ENCODE data around the gene HNRNPUL1.
"Not testable (repeated sequence)": the region's sequence is repeated elsewhere in the genome, so short reads cannot be mapped to it uniquely, and the experiment has no call there.

Gene HNRNPUL1

DNA sequence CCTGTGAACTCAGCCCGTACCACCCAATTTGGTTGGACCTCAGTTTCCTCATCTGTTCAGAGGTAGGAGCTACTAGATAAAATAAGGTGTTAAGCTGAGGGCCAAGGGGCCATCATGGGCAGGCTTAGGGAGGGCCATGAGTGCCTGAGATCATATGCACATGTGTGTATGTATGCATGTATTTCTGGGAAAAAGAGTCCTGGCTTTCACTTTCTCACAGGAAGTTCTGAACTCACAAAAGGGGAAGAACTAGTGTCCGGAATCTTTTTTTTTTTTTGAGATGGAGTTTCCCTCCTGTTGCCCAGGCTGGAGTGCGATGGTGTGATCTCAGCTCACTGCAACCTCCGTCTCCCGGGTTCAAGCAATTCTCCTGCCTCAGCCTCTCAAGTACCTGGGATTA, 70.6 kb downstream of the HNRNPUL1 start:
- peak overlapping the region; percentile 71 to 98 for H3K27ac Mint-ChIP-seq
- peaks cover 100% of the 10 kb centered on the region for H3K36me3 Mint-ChIP-seq (ENCODE audit: insufficient read depth)
- H3K4me1 Mint-ChIP-seq (ENCODE audit: low read depth in 2 of 2) = peaks cover 26 to 39% of the 10 kb centered on the region in 2 donors
- no peaks in the 10 kb centered on the region for H3K27me3 Mint-ChIP-seq
- no peaks in the 10 kb centered on the region for H3K9me3 Mint-ChIP-seq
- H3K4me3 Mint-ChIP-seq = peak overlapping the region in 1 of 2 donors; percentile 6
- ATAC-seq (replicated peaks) = no peak
- DNase-seq = no peak

DNA sequence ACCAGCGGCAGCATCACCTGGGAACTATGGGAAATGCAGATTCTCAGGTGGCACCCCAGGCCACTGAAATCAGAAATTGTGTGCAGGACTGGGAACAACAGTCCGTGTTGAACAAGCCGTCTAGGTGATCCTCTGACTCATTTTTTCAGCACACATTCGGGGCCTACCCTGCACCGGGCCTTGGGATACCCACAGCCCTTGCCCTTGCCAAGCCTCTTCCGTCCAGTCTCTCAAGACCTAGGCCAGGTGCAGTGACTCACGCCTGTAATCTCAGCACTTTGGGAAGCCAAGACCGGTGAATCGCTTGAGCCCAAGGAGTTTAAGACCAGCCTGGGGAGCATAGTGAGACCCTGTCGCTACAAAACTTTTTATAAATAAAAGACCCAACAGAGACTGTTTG, 71.3 kb downstream of the HNRNPUL1 start:
- Mint-ChIP-seq H3K4me3 (no peak overlapping the region), H3K4me1 (ENCODE audit: low read depth in 2 of 2) (peaks cover 27 to 37% of the 10 kb centered on the region in 2 donors), H3K27ac (peak overlapping the region in 1 of 2 donors; percentile 98), H3K9me3 (no peaks in the 10 kb centered on the region), H3K36me3 (ENCODE audit: insufficient read depth) (peaks cover 100% of the 10 kb centered on the region), H3K27me3 (no peaks in the 10 kb centered on the region)
- DNase-seq = no peak
- ATAC-seq (replicated peaks) = no peak

DNA sequence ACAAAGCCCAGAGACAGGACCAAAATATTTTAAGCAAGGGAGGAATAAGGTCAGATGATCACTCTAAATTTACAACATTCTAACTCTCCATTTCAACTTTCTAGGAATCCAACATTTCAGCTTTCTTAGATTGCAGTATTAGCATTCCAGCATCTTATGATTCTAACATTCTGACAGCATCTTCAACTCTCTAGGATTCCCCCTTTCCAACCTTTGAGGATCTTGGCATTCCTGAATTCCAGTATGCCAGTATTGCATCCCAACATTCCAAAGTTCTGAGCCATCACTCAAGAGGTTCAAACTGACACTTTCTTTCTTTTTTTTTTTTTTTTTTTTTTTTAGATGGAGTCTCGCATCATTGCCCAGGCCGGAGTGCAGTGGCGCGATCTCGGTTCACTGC, 75.8 kb downstream of the HNRNPUL1 start:
- peak overlapping the region in 1 of 2 donors; percentile 23 for H3K4me3 Mint-ChIP-seq
- no peak for DNase-seq
- H3K9me3 Mint-ChIP-seq = no peaks in the 10 kb centered on the region
- peaks cover 42% of the 10 kb centered on the region in 2 donors for H3K4me1 Mint-ChIP-seq (ENCODE audit: low read depth in 2 of 2)
- H3K36me3 Mint-ChIP-seq (ENCODE audit: insufficient read depth) = peaks cover 100% of the 10 kb centered on the region
- H3K27ac Mint-ChIP-seq = peak overlapping the region in 1 of 2 donors; percentile 92
- H3K27me3 Mint-ChIP-seq = no peaks in the 10 kb centered on the region
- ATAC-seq (replicated peaks) = no peak

DNA sequence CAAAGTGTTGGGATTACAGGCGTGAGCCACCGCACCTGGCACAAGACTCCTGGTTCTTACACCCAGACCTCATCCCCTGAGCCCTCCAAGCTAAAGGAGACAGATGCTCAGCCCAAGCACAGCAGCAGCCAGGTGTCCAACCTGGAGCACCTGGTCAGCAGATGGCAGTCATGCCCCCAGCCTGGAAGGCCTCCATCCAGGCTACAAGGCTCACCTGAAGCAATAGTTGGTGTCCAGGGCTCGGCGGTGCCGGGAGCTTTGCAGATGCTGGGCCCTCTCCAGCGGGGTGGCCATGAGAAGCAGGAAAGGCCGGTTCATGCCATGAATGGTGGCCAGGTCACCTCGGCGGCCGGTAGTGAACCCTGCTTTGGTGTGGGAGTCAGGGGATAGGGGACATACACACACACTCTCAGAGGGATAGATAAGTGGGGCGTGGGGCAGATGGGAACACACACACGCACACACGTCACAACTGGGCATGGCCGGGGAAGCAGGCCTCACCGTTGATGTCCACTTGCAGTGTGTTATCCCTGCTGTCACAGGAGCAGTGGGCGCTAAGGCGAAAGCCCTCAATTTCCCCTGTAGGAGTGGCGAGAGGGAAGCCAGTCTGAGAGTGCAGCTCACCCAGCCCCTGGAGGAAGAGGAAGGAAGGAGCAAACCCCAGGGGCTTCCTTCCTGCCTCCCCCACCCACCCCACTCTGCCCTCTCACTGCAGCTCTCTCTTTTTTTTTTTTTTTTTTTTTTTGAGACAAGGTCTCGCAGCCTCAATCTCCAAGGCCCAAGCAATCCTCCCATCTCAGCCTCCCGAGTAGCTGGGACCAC, 77.7 kb downstream of the HNRNPUL1 start:
- Mint-ChIP-seq H3K4me3 (peak overlapping the region; percentile 72 to 79), H3K9me3 (no peaks in the 10 kb centered on the region), H3K4me1 (ENCODE audit: low read depth in 2 of 2) (peaks cover 47% of the 10 kb centered on the region in 2 donors), H3K27me3 (no peaks in the 10 kb centered on the region), H3K36me3 (ENCODE audit: insufficient read depth) (peaks cover 100% of the 10 kb centered on the region), H3K27ac (peak overlapping the region; percentile 72 to 92)
- no peak for DNase-seq
- peak; percentile 43 for ATAC-seq (replicated peaks)

DNA sequence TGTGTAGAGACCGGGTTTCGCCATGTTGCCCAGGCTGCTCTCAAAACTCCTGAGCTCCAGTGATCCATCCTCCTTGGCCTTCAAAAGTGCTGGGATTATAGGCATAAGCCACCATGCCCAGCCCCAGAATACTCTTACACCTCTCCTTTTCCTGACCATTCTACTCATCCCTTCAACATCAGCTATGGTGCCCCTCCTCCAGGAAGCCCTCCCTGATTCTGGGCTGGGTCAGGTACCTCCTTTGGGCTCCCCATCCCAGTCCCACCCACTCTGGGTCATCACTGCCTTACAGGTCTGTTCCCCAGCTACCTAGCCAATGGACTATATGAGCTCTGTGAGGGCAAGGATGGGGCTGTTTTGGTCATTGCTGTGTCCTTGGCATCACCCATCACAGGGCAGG, 80.0 kb downstream of the HNRNPUL1 start:
- no peak for ATAC-seq (replicated peaks)
- Mint-ChIP-seq H3K27me3 (no peaks in the 10 kb centered on the region), H3K4me1 (ENCODE audit: low read depth in 2 of 2) (peaks cover 52 to 56% of the 10 kb centered on the region in 2 donors), H3K27ac (peak overlapping the region in 1 of 2 donors; percentile 92), H3K4me3 (peak overlapping the region; percentile 72 to 79), H3K36me3 (ENCODE audit: insufficient read depth) (peaks cover 100% of the 10 kb centered on the region), H3K9me3 (no peaks in the 10 kb centered on the region)
- no peak for DNase-seq

DNA sequence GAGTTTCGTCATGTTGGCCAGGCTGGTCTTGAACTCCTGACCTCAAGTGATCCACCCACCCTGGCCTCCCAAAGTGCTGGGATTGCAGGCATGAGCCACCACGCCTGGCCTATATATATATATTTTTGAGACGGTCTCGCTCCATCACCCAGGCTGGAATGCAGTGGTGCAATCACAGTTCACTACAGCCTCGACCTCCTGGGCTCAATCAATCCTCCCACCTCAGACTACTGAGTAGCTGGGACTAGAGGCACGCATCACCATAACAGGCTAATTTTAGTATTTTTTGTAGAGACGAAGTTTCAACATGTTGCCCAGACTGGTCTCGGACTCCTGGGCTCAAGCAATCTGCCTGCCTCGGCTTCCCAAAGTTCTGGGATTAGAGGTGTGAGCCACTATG, 82.7 kb downstream of the HNRNPUL1 start:
- not testable (repeated sequence) for H3K4me3 Mint-ChIP-seq; H3K9me3 Mint-ChIP-seq; ATAC-seq (replicated peaks); DNase-seq; H3K27me3 Mint-ChIP-seq
- Mint-ChIP-seq H3K27ac (peak overlapping the region; percentile 41 to 98), H3K4me1 (ENCODE audit: low read depth in 2 of 2) (peaks cover 59 to 62% of the 10 kb centered on the region in 2 donors), H3K36me3 (ENCODE audit: insufficient read depth) (peaks cover 100% of the 10 kb centered on the region)

DNA sequence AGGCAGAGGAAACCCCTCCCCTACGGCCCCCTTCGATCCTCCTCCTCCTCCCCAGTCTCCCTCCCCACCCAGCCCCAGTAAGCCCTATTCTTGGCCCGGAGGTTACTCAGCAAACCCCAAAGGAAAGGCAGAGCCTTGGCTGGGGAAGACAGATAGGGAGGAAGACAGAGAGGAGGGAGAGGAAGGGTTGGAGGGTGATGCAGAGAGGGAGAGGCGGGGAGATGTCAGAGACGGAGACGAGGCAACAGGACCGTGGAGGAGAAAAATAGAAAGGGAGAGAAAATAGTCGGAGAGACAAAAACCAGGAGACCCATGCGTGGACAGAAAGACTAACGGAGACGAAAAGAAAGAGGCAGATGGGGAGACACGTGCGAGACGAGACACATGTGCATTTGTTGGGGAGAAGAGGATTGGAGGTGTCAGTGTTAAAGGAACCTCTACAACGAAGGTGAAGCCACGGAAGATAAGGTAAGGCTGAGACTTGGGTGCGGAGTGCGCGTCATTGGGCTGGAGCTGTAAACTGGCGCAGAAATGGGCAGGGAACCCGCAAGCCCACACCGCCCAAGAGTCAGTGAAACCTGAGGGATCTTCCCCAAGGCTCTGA, 86.7 kb downstream of the HNRNPUL1 start:
- DNase-seq (no peak), ATAC-seq (replicated peaks) (no peak)
- Mint-ChIP-seq H3K4me3 (peak overlapping the region; percentile 99 to 100), H3K36me3 (ENCODE audit: insufficient read depth) (peaks cover 96% of the 10 kb centered on the region), H3K27me3 (no peaks in the 10 kb centered on the region), H3K9me3 (no peaks in the 10 kb centered on the region), H3K4me1 (ENCODE audit: low read depth in 2 of 2) (peaks cover 48 to 50% of the 10 kb centered on the region in 2 donors), H3K27ac (peak overlapping the region; percentile 98)

DNA sequence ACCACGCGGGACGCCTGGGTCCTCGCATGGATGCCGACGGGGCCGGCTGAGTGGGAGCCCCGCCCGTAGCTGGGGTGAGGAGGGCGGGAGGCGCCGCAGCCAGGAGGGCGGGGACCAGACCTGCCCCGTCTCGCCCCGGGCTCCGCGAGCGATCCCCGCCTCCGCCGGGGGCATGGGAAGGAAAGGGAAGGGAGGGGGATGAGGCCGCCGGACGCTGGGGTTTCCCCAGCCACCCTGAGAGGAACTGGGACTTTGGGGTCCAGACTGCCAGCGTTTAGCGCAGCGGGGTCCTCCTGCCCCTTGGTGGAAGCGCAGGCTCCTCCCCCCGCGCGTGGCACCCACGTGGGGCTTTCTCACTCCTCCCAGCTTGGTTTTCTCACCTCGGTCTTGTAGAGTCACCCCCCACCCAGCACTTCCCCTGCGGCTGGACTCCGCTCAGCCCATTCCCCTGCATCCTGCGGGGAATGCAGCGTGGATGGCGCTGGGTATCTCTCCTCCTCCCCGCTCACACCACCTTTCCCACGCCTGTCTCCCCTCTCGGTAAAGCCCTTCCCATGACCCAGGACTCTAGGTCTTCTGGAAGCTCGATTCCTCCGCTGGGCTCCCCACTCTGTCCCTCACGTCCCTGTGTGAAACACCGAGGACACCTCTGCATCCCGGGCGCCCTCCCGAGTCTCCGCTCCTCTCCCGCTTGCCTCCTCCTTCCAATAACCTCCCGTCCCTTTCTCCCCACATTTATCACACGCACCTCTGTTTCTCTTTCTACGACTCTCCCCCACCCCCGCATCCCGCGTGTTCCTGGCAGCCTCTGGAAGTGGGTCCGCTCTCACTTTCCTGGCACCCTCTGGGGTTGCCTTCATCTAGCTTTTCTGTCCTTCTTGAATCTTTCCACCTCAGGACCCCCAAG, 87.4 kb downstream of the HNRNPUL1 start:
- no peaks in the 10 kb centered on the region for H3K27me3 Mint-ChIP-seq
- H3K9me3 Mint-ChIP-seq = no peaks in the 10 kb centered on the region
- H3K36me3 Mint-ChIP-seq (ENCODE audit: insufficient read depth) = peaks cover 96% of the 10 kb centered on the region
- H3K27ac Mint-ChIP-seq = peak overlapping the region; percentile 98
- H3K4me1 Mint-ChIP-seq (ENCODE audit: low read depth in 2 of 2) = peaks cover 47 to 50% of the 10 kb centered on the region in 2 donors
- H3K4me3 Mint-ChIP-seq = peak overlapping the region; percentile 99 to 100
- peak; percentile 91 to 93 (median 92) for DNase-seq
- peak; percentile 59 for ATAC-seq (replicated peaks)

DNA sequence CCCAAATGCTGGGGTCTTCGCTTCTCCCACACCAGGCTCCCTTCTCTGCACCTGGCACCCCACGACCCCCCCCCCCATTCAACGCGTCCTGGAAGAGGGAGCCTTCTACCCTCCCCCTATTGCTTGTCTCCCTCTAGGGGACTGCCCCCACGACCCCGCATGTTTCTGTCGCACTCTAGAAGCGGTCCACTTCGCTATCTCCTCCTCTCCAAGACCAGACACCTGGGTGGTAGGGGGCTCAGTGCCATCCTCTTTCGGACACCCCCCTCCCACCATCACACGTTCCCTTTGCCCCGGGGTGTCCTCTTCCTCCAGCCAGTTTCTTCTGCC, 88.1 kb downstream of the HNRNPUL1 start:
- peak overlapping the region; percentile 98 for H3K27ac Mint-ChIP-seq
- DNase-seq = no peak
- no peak for ATAC-seq (replicated peaks)
- peaks cover 52 to 54% of the 10 kb centered on the region in 2 donors for H3K4me1 Mint-ChIP-seq (ENCODE audit: low read depth in 2 of 2)
- H3K4me3 Mint-ChIP-seq = peak overlapping the region; percentile 99 to 100
- H3K36me3 Mint-ChIP-seq (ENCODE audit: insufficient read depth) = peaks cover 94% of the 10 kb centered on the region
- no peaks in the 10 kb centered on the region for H3K27me3 Mint-ChIP-seq
- H3K9me3 Mint-ChIP-seq = no peaks in the 10 kb centered on the region

DNA sequence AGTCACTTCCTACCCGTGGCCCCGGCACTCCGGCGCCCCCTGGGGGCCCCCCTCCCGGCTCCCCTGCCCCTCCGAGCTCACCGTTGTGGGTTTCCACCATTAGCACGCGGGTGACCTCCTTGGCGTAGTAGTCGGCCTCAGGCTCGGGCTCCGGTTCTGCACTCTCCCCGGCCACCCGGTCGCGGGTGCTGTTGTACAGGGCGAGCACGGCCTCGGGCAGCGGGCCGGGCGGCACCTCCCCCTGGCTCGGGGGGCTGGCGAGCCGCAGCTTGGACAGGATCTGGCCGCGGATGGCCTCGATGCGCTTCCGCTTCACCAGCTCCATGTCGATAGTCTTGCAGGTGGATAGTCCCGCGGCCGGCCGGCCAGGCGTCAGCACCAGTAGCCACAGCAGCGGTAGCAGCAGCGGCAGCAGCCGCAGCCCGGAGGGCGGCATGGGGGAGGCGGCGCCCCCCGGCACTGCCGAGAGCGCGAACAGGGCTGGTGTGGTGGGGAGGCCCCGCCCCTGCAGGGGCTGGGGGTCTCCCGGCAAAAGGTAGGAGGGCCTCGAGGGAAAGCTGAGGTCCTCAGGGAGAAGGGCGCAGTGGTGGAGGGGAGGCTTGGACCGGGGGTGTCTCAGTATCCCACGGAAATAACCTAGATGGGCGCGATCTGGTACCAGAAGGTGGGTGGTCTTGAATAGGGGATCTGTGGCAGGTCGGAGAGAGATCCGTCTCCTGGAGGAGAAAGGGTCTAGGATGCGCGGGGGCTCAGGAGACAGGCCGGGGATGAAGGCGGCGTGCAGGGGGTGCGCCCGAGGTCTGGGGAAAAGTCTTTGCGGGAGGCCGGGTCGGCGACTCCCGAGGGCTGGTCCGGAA, 88.7 kb downstream of the HNRNPUL1 start:
- Mint-ChIP-seq H3K4me1 (ENCODE audit: low read depth in 2 of 2) (peaks cover 57 to 59% of the 10 kb centered on the region in 2 donors), H3K27ac (peak overlapping the region; percentile 98), H3K9me3 (no peaks in the 10 kb centered on the region), H3K4me3 (peak overlapping the region; percentile 99 to 100), H3K36me3 (ENCODE audit: insufficient read depth) (peaks cover 91% of the 10 kb centered on the region), H3K27me3 (no peaks in the 10 kb centered on the region)
- ATAC-seq (replicated peaks) (peak; percentile 7), DNase-seq (peak; percentile 74 to 80 (median 76))

DNA sequence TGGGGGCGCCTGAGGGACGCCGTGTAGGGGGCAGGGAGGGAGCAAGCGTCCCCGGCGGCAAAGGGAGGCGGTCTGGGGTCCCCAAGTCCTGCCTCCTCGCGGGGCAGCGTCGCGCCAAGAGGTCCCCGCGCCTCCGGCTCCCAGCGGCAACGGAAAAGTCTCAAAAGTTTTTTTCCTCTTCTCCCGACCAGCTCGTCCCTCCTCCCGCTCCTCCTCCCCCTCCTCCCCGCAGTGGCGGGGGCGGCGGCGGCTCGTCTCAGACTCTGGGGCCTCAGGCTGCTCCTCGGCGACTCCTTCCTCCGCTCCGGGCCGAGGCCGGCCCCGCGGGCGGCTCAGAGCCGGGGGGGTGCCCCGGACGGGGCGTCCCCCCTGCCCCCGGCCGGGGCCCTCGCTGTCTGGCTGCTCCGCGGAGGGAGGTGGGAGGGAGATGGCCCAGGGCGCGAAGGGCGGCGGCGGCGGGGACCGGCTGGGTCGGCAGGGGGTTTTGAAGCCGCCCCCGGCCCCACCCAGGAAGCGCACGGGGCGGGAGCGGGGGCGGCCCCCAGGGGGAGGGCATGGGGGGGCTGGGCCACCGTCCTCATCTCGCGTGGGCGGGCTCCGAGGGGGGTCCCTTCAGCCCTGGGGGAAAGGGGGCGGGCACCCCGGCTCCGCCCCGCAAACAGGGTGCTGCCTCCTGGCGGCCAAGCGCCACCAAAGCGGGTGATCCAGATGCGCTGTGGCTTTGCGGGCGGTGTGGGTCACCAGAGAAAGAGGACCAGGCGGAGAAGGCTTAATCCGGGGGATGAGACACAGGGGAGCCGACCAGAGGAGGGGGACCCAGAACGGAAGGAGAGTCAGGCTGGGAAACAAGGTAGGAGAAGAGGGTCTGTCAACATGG, 89.5 kb downstream of the HNRNPUL1 start, which contains the start of gene TGFB1:
Gene TGFB1, minus strand, starts transcription at position 457 of the 877 bp plus-strand sequence. CDS start 878 bp downstream, outside the sequence.
- peaks cover 86% of the 10 kb centered on the region for H3K36me3 Mint-ChIP-seq (ENCODE audit: insufficient read depth)
- H3K27me3 Mint-ChIP-seq = no peaks in the 10 kb centered on the region
- H3K27ac Mint-ChIP-seq = peak within 1 kb of the TSS; percentile 98
- ATAC-seq (replicated peaks) (peak; percentile 50), DNase-seq (peak; percentile 91 to 93 (median 93))
- H3K4me3 Mint-ChIP-seq = peak within 1 kb of the TSS; percentile 99 to 100
- H3K9me3 Mint-ChIP-seq = no peaks in the 10 kb centered on the region
- peaks cover 59 to 62% of the 10 kb centered on the region in 2 donors for H3K4me1 Mint-ChIP-seq (ENCODE audit: low read depth in 2 of 2)
